HG02763 (cell line): Measurements from ENCODE around the gene NPL.

ENCODE experiments used
- ATAC-seq: cut with Tn5 transposase; IDR thresholded peaks from one replicate; pipeline ENCODE4 v1.9.1; 2021; ENCODE audit warnings: mild to moderate bottlenecking, moderate library complexity; ENCODE audit not compliant: unreplicated experiment

Gene NPL

DNA sequence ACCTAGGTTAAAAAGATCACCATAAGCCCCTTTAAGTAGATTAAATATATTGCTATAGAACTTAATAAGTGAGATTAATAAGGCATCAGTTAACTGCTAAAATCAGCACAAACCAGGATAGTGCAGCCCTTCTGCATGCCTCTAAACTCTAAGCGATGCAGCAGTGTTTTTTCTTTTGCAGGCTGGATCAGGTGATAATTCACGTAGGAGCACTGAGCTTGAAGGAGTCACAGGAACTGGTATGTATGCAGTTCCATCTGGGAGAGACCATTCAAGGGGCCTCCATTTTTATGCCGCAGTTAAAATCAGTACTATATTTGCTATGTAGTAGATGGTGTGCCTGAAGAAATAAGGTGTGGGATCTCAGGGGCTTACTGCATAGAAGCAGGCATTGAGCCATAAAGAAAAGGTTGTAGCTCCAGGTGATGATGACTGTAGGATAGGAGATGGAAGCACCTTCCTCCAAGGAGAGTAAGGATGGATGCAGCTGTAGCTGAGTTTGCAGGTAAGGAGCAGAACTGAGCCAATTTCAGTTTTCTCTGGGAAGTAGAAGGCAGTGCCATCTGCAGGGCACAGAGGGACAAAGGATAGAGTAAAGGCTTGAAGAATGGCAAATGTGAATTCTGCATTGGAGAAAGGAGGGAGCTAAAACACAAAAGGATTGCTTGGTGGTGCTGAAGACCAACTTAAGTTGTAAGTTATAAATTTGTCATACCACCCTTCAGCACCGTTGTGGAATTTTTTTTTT is 22.6 kb downstream of the NPL start:
- no peak for ATAC-seq

DNA sequence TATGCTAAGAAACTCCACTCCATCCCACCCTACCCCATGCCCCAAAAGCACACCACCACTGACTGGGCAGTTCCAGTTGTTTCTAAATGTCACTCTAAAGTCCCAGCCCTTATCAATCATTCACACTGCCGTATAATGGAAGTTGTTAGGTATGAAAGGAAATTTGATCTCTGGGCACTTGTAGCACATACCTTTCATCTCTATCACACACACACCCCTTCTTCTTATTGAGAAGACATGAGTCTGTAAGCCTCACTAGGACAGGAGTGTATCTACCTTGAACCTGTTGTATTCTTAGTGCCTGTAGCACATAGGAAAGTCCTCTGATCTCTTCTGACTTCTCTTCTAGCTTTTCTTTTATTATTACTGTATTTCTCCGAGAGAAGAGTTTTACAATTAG is 27.3 kb downstream of the NPL start:
- no peak for ATAC-seq

DNA sequence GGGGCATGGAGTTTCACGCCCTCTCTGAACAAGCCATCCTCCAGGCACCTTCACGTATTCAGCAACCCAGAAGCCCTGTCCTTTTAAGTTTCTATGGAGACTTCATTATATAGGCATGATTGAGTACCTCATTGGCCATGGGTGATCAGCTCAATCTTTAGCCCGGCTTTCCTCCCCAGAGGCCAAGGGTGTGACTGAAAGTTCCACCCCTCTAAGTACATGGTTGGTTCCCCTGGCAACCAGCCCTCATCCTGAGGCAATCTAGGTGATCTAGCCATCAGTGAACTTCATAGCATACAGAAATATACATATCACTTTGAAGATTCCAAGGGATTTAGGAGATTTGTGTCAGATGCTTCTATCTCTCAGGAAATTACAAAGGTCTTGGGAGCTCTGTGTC is 28.2 kb downstream of the NPL start:
- ATAC-seq, result no peak

DNA sequence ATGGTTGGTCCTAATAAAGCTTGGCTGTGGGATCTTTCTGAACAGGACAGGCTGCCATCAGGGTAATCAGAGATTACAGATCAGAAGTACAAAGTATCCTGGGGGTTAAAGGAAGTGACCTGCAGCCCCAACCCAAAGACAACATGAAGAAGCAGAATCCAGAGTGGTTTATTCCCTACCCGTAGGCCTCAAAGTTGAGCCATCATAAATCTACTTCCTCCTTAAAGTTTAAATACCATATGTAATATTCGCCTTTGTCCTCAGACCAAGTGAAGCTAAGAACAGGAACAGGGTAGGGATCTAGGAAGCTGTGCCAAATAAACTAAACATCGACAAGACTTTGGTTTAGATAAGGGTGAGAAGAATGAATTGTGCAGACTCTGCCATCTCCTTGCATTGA is 33.6 kb downstream of the NPL start:
- no peak for ATAC-seq

DNA sequence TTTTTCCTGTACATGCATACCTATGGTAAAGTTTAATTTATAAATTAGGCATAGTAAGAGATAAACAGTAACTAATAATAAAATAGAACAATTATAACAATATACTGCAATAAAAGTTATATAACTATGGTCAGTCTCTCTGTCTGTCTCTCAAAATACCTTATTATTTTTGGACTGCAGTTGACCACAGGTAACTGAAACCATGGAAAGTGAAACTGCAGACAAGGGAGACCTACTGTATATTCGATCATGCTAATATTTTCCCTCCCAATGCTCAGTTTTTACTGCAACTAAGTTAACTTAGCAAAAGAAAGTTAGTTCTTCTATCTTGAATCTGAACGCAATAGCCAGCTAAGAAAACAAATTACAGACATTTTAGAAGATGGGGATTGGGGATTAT is 37.3 kb downstream of the NPL start:
- ATAC-seq, result no peak

DNA sequence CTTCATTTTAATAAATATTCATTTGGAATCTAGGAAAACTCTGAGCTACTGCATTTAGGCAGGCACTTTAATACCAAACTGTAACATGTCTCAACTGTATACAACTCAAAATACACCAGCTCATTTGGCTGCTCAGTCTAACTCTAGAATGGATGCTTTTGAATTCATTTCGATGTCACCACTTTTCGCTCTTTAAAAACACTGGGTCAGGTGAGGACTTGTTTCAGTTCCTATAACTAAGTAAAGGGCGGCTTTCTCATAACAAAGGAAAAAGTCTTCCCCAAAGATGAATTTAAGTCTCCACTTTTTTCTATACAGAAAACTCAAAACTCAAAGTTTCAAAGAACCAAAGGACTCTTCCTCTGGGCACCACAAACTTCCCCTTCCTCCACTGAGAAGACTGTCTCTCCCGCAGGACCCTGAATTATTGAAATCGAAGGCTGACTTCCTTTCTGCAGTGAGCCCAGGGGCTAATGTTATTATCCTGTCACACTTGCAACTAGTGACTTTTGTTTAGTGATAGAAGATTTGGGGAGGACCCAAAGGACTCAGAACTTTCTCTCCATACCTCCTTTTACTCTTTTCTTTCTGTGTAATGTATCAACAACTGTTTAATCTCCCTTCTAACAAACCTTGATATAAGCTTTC is 39.8 kb downstream of the NPL start:
- no peak for ATAC-seq

DNA sequence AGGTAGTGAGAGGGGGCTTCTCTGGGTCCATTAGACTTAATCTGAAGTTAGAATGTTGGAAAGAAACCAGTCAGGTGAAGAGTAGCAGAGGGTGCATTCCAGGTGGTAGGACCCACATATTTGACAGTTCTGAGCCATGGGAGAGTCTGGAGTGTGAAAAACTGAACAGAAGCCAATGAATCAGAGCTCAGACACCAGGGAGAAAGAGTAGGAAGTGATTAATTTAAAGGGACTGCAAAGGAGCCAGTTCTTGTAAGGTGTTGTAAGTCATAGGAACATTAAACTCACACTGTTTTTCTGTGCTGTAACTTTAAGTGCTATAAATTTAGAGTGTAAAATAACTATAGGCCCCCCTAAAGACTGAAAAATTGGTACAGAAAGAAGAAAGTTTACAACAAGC is 43.7 kb downstream of the NPL start:
- no peak for ATAC-seq

DNA sequence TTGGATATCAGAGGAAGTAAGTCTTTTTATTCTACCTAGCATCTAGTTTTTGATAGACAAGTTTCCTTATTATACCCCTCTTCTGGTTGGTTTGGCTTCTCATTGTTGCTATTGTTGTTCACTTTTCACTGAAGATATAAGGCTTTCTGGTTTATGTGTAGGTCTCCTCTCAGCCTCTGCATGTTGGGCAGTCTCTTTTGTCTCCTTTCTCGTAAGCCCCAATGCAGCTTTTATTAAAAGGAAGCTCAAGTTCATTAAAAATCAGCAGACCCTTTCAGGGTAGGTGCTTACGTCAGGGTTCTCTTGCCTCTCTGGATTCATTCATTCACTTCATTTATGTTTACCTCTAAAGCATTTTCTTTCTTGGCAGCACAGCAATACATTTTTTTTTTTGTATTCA is 44.8 kb downstream of the NPL start:
- no peak for ATAC-seq

DNA sequence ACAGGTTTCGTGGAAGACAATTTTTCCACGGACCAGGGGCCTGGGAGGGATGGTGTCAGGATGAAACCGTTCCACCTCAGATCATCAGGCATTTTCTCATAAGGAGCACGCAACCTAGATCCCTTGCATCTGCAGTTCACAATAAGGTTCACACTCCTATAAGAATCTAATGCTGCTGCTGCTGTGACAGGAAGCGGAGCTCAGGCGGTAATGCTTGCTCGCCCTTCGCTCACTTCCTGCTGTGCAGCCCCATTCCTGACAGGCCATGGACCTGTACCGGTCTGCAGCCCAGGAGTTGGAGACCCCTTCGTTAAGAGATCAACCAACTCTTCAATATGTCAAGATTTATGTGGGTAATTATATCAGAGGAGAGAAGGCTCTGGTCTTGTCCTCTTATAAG is 46.2 kb downstream of the NPL start:
- no peak for ATAC-seq

DNA sequence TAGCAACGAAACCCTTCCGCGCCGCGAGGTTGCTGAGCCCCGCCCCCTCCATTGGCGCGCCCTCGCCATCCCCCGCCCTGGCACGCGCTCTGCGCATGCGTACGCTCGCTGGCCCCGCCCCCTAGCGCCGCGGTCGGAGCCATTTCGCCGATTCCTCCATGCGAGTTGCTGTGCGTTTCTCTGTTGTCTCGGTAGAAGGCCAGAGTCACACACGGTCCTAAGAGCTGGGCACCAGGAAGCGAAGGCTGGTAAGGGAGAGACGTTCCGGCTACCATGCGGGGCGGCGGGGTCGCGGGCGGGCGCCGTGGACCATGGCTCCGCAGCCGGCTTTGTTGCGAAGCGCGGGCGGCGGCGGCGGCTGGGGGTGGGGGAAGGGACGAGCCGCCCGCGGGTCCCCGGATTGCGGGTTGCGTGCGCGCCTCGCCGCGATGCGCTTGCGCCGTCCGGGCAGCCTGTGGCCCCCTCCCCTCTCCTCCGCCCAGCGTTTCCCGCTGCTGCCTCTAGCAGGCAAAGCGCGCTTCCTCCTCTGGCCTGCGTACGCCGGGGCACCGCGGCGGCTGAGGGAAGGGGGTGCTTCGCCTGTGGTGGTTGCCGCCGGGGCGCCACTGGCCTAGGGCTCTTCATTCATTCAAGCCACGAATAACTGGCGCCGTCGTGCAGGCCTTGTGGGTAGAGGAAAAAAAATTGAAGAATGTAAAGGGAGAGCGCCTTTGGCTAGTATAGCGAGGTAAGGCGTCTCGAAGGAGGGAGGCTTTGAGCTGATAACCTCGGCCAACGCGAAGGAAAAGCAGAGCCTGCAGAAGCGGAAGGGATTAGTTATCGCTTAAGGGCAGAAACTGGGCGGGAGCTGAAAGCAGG is 49.9 kb downstream of the NPL start, which contains the start of gene DHX9:
TSS of gene DHX9 (plus strand) at position 139 of the 858 bp plus-strand sequence. CDS start 3,220 bp downstream, outside the sequence.
- ATAC-seq, result peak; percentile 79

DNA sequence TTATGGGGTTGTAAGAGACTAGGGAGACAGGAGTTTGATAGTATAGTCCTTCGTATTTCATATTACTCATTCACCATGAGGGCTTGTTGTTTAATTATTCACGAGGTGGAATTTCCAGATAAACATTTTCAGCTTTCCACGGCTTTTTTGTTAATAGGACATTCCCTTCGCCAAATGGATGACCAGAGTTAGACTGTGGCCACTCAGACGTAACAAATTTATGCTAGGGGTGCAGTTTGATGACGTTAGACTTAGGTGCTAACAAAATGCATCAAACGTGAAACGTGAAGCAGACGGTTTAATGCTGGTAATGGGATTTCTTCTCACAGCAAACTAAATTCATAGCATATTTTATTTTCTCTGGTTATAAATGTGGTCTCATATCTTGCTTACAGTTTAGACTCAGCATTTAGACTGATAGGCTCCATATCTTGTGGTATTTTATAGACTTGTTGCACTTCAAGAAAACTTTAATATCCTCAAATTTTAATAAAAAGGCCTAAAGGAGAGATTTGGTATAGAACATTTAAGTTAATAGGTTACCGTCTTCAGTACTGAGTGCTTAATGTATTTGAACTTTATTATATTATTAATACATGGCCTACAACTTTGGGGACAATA is 51.9 kb downstream of the NPL start:
- ATAC-seq, result no peak

DNA sequence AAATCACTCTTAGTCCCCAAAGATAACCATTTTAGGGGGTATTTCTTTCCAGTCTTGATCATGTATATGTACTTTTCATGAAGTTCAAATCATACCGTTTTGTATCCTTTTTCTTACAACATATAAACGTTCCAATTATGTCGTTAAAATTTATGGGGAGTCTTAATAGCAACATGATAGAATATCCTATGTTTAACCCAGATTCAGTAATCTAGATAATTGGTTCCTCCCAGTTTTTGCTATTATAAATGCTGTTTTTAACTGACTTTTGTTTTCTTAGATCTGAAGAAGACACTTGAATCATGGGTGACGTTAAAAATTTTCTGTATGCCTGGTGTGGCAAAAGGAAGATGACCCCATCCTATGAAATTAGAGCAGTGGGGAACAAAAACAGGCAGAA is 52.7 kb downstream of the NPL start:
- ATAC-seq, result no peak

DNA sequence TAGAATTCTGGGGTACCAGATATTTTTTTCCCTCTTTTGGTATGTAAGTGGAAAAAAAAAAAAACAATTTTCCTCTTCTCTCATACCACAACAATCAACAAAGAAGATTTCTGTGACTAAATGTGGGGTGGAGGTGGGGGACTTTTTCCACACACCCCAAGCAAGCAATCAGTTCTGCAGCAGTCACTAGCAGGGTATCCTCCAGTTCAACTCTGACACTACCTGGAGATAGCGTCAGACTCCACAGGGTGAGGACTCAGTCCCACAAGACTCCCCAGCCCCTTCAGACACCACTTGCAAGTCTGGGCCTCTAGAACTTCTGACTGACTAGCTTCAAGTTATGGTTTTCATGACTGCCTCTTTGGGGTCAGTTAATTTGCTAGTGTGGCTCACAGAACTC is 55.8 kb downstream of the NPL start:
- ATAC-seq, result no peak

DNA sequence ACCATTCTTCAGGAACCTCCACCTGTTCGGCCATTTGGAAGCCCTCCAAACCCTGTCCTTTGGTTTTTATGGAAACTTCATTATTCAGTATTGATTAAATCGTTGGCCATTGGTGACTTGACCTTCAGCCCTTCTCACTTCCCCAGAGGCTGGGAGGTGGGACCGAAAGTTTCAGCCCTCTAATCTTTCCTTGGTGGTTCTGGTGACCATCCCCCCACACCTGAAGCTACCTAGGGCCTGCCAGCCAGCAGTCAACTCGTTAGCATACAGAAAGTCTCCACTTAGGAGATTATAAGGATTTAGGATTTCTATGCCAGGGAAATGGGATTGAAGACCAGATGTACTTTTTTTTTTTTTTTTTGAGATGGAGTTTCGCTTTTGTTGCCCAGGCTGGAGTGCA is 56.3 kb downstream of the NPL start:
- no peak for ATAC-seq

DNA sequence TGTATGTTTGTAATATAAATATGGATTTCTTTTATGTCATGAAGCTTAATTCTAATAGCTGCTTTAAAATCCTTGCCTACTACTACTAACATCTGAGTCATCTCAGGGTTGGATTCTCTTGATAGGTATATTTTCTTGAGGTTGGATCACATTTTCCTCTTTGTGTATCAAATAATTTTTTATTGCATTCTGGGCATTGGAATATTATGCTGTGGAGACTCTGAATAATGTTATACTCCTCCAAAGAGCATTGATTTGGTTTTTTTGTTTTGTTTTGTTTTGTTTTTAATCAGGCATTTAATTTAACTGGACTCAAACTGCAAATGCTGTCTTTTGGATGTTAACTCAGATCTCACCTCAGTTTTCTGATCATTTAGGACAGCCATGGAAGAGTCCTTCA is 57.5 kb downstream of the NPL start:
- no peak for ATAC-seq

DNA sequence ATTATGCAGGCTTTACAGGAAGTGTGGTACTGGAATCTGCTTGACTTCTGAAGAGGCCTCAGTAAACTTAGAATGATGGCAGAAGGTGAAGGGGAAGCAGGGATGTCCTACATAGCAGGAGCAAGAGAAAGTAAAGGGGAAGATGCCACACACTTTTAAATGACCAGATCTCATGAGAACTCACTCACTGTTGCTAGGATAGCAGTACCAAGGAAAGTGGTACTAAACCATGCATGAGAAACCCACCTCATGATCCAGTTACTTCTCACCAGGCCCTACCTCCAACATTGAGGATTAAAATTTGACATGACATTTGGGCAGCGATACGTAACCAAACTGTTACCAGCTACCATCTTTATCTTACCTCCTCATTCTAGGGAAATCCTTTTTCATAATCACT is 59.2 kb downstream of the NPL start:
- ATAC-seq, result no peak

DNA sequence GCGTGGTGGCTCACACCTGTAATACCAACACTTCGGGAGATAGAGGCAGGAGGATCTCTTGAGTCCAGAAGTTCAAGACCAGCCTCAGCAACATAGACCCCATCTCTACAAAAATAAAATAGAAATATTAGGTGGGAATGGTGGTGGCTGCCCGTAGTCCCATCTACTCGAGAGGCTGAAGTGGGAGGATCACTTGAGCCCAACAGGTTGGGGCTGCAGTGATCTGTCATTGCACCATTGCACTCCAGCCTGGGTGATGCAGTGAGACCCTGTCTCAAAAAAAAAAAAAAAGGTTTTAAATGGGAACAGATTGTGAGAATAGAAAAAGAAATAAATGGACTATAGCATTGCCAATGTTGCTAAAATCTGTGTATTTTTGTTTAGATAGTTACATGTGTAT is 60.7 kb downstream of the NPL start:
- ATAC-seq, result no peak

DNA sequence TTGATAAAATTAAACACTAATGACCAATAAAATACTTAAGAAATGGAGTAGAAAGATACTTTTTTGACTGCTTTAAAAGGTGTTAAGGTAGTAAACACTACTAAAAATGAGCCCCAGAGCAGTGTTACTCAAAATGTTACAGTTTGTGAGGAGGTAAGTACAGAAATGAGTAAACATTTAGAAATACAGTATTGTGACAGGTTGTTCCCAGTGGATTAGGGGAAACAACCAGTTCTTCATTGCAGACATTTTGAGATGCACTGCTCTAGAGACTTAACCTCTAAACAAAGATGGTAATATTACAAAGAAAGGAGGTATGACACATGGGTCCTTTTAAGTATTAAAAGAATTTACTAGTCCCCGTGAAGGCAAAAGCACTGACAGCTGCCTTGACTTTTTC is 62.3 kb downstream of the NPL start:
- no peak for ATAC-seq

DNA sequence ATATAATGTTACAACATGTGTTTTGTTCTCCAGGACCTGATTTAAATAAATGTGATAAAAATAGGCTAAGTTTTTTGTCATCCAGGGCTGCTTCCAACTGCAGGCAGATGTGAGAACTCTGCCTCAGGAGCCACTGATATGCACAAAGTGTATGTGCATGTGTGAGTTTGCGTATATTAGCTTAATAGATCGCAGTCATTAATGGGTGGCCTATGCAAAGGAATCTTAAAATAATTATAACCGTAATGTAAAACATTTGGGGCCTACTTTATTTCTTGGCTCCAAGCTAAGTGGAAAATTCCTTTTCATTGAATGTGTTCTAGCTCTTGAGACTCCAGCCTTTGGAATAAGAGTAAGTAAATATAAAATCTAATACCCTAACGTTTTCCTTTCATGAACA is 66.3 kb downstream of the NPL start:
- ATAC-seq, result no peak

DNA sequence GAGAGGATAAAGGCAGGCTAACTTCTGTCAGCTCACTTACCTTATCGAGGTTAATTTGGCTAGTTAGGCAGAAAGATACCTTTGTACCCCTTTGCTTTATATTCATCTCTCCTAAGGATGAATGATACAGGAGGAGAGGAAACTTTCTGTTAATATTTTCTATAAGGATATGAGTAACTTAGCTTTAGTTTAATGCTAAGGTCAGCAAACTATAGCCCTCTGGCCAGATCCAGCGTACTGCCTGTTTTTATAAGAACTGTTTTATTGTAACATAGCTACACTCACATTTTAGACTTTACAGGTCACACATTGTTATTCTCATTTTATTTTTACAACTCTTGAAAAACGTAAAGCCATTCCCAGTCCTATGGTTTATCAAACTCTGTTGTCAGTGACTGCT is 67.6 kb downstream of the NPL start:
- ATAC-seq, result no peak

DNA sequence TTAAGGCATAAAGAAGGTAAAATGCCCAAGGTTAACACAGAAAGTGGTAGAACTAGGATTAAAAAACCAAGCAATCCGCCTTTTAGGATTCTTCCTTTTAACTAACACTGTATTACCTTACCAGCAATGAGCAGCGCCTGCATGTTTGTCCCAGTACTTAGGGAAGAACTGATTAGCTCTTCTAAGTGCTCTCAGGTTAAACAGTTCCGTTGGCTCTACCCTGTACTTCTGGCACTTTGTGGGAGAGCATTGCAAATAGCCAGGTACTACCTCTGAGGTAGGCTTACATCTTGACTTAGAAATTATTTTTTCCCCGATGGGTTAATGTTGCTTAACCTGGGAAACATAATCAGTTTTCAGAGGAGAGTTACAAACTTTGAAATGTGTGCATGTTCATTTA is 71.1 kb downstream of the NPL start:
- ATAC-seq, result no peak
